HG03175 (cell line): ENCODE measurements around the gene SLCO2A1.

Source experiments
- ATAC-seq: cut with Tn5 transposase; IDR thresholded peaks from one replicate; pipeline ENCODE4 v1.9.1; 2021; ENCODE audit warnings: mild to moderate bottlenecking, moderate library complexity; ENCODE audit not compliant: unreplicated experiment

Gene SLCO2A1

GRCh38 chr3:134061401-134061800, 31.7 kb upstream of the SLCO2A1 start:
- no peak for ATAC-seq

GRCh38 chr3:134060561-134061385, 31.0 kb upstream of the SLCO2A1 start:
- ATAC-seq: no peak

GRCh38 chr3:134059671-134060560, 30.2 kb upstream of the SLCO2A1 start:
- no peak for ATAC-seq

GRCh38 chr3:134059035-134059601, 29.4 kb upstream of the SLCO2A1 start:
- ATAC-seq: no peak

GRCh38 chr3:134057654-134058110, 28.0 kb upstream of the SLCO2A1 start:
- ATAC-seq: no peak

GRCh38 chr3:134057006-134057653, 27.4 kb upstream of the SLCO2A1 start:
- no peak for ATAC-seq

GRCh38 chr3:134056464-134056891, 26.8 kb upstream of the SLCO2A1 start:
- ATAC-seq: no peak

GRCh38 chr3:134055661-134056060, 25.9 kb upstream of the SLCO2A1 start:
- no peak for ATAC-seq

- ATAC-seq: no peak
Observed at GRCh38 chr3:134054881-134055280, 25.2 kb upstream of the SLCO2A1 start.

- no peak for ATAC-seq
Observed at GRCh38 chr3:134054231-134054630, 24.5 kb upstream of the SLCO2A1 start.

- no peak for ATAC-seq
Observed at GRCh38 chr3:134052370-134052769, 22.6 kb upstream of the SLCO2A1 start.

- no peak for ATAC-seq
Observed at GRCh38 chr3:134049676-134050075, 20.0 kb upstream of the SLCO2A1 start.

GRCh38 chr3:134048278-134048996, 18.7 kb upstream of the SLCO2A1 start:
- no peak for ATAC-seq

GRCh38 chr3:134044459-134044858, 14.7 kb upstream of the SLCO2A1 start:
- no peak for ATAC-seq

- ATAC-seq: no peak
Observed at GRCh38 chr3:134040066-134040465, 10.3 kb upstream of the SLCO2A1 start.

- ATAC-seq: no peak
Observed at GRCh38 chr3:134039161-134039862, 9.6 kb upstream of the SLCO2A1 start.

GRCh38 chr3:134038716-134039115, 9.0 kb upstream of the SLCO2A1 start:
- ATAC-seq: no peak

GRCh38 chr3:134038071-134038491, 8.4 kb upstream of the SLCO2A1 start:
- no peak for ATAC-seq

- ATAC-seq: no peak
Observed at GRCh38 chr3:134037168-134037567, 7.4 kb upstream of the SLCO2A1 start.

- ATAC-seq: no peak
Observed at GRCh38 chr3:134036291-134036690, 6.6 kb upstream of the SLCO2A1 start.
